Muscle of leg (tissue), 11 donors: ENCODE measurements around the gene PIK3CA. TPM values are rescaled to one million over a fixed set of nuclear protein-coding genes. Genes with fewer than 3 reads are reported as not detected.
"Not testable (repeated sequence)": the region's sequence is repeated elsewhere in the genome, so short reads cannot be mapped to it uniquely, and the experiment has no call there.

ENCODE experiments used
- DNase-seq: peaks from one replicate; pipeline ENCODE4 v3.0.0; 2013
- H3K27ac ChIP-seq: one replicate; pipeline ENCODE4 v1.5.1; 2013; ENCODE audit warnings: mild to moderate bottlenecking, low read length, control low read depth
- H3K27me3 ChIP-seq: one replicate; pipeline ENCODE4 v1.6.1; 2013; ENCODE audit warnings: low read length; ENCODE audit not compliant: control insufficient read depth, insufficient read depth
- H3K36me3 ChIP-seq: one replicate; pipeline ENCODE4 v1.6.1; 2013; ENCODE audit warnings: low read length; ENCODE audit not compliant: control insufficient read depth, insufficient read depth
- H3K4me1 ChIP-seq: one replicate; pipeline ENCODE4 v1.6.1; 2013; ENCODE audit warnings: low read length; ENCODE audit not compliant: control insufficient read depth, insufficient read depth
- H3K4me3 ChIP-seq: one replicate; pipeline ENCODE4 v1.5.1; 2013; ENCODE audit warnings: low read length, control low read depth
- H3K9me3 ChIP-seq: replicated peaks from 2 replicates; pipeline ENCODE4 v1.6.1; 2013; ENCODE audit warnings: low read depth, low read length; ENCODE audit not compliant: control insufficient read depth
- WGBS: methylation state at CpG from one replicate; pipeline ENCODE4 v1.1.5; 2013; ENCODE audit warnings: missing lambda C conversion rate; ENCODE audit not compliant: insufficient coverage; 5-methylcytosine and 5-hydroxymethylcytosine counted together
- polyA plus RNA-seq, 8 donors: library from polyadenylated mRNA; unstranded; fragments of 120-200 nt; gene quantifications; one replicate each; pipeline versions ENCODE4 v1.2.1 to v1.2.3, GENCODE V29; 2013; ENCODE audit warnings: inconsistent platforms in 1 of 8, low replicate concordance in 1 of 8; ENCODE audit not compliant: insufficient read length in 8 of 8, insufficient read depth in 1 of 8
- total RNA-seq: library from RNA; stranded (reverse); fragments of 120-200 nt; gene quantifications from one replicate; pipeline ENCODE4 v1.2.4, GENCODE V29; 2013

Gene PIK3CA
- total and polyA plus RNA-seq, 9 donors, result 12.6 to 27.5 (median 22.4) TPM

GRCh38 chr3:179269152-179269707, 121.1 kb downstream of the PIK3CA start:
- 57% methylated on average over 1 of the region's 4 CpGs for WGBS
- DNase-seq, result no peak
- Histone ChIP-seq H3K4me3 (no peak overlapping the region), H3K27ac (no peak overlapping the region), H3K27me3 (no peaks in the 10 kb centered on the region), H3K9me3 (no peaks in the 10 kb centered on the region), H3K36me3 (no peaks in the 10 kb centered on the region), H3K4me1 (peaks cover 3% of the 10 kb centered on the region)

GRCh38 chr3:179272385-179272784, 124.2 kb downstream of the PIK3CA start:
- Histone ChIP-seq H3K4me1 (no peaks in the 10 kb centered on the region), H3K27ac (no peak overlapping the region), H3K36me3 (no peaks in the 10 kb centered on the region), H3K27me3 (no peaks in the 10 kb centered on the region), H3K9me3 (no peaks in the 10 kb centered on the region), H3K4me3 (no peak overlapping the region)
- no peak for DNase-seq
- WGBS, result 100% methylated on average over 1 of the region's 3 CpGs

GRCh38 chr3:179274434-179274833, 126.3 kb downstream of the PIK3CA start:
- DNase-seq, H3K4me3 ChIP-seq, H3K9me3 ChIP-seq, H3K4me1 ChIP-seq, H3K27me3 ChIP-seq, H3K36me3 ChIP-seq, H3K27ac ChIP-seq: not testable (repeated sequence)
- no CpG with 5 or more reads among the region's 2 CpGs for WGBS

GRCh38 chr3:179276001-179276400, 127.8 kb downstream of the PIK3CA start:
- no CpG with 5 or more reads among the region's 3 CpGs for WGBS
- Histone ChIP-seq H3K4me1 (no peaks in the 10 kb centered on the region), H3K4me3 (no peak overlapping the region), H3K36me3 (no peaks in the 10 kb centered on the region), H3K27me3 (no peaks in the 10 kb centered on the region), H3K27ac (no peak overlapping the region), H3K9me3 (no peaks in the 10 kb centered on the region)
- DNase-seq, result no peak

GRCh38 chr3:179276743-179277142, 128.6 kb downstream of the PIK3CA start:
- Histone ChIP-seq H3K4me3 (no peak overlapping the region), H3K4me1 (no peaks in the 10 kb centered on the region), H3K27me3 (peaks cover under 1% of the 10 kb centered on the region), H3K9me3 (no peaks in the 10 kb centered on the region), H3K27ac (no peak overlapping the region), H3K36me3 (no peaks in the 10 kb centered on the region)
- no peak for DNase-seq
- 83% methylated on average over 1 of the region's 3 CpGs for WGBS

GRCh38 chr3:179278151-179278550, 130.0 kb downstream of the PIK3CA start:
- no peak overlapping the region for H3K27ac ChIP-seq
- WGBS, result no CpG with 5 or more reads among the region's 1 CpG

GRCh38 chr3:179278932-179279693, 131.0 kb downstream of the PIK3CA start:
- Histone ChIP-seq H3K9me3 (no peaks in the 10 kb centered on the region), H3K4me3 (no peak overlapping the region), H3K27me3 (peaks cover 2% of the 10 kb centered on the region), H3K4me1 (no peaks in the 10 kb centered on the region), H3K27ac (no peak overlapping the region), H3K36me3 (no peaks in the 10 kb centered on the region)
- no peak for DNase-seq
- no CpG with 5 or more reads among the region's 4 CpGs for WGBS

More at GRCh38 chr3:179278151-179278550, 130.0 kb downstream of the PIK3CA start:
- Histone ChIP-seq H3K4me3 (no peak overlapping the region), H3K4me1 (no peaks in the 10 kb centered on the region), H3K9me3 (no peaks in the 10 kb centered on the region), H3K27me3 (peaks cover 2% of the 10 kb centered on the region), H3K36me3 (no peaks in the 10 kb centered on the region)
- DNase-seq, result no peak

GRCh38 chr3:179279837-179280236, 131.7 kb downstream of the PIK3CA start:
- Histone ChIP-seq H3K4me3 (no peak overlapping the region), H3K9me3 (no peaks in the 10 kb centered on the region), H3K27me3 (peaks cover 2% of the 10 kb centered on the region), H3K27ac (no peak overlapping the region), H3K4me1 (no peaks in the 10 kb centered on the region), H3K36me3 (no peaks in the 10 kb centered on the region)
- DNase-seq, result no peak
- no CpG with 5 or more reads among the region's 1 CpG for WGBS

GRCh38 chr3:179281825-179282224, 133.7 kb downstream of the PIK3CA start:
- H3K27me3 ChIP-seq, result peaks cover 2% of the 10 kb centered on the region
- WGBS, result no CpG with 5 or more reads among the region's 3 CpGs
- H3K4me3 ChIP-seq, result no peak overlapping the region
- H3K36me3 ChIP-seq, result no peaks in the 10 kb centered on the region
- no peaks in the 10 kb centered on the region for H3K4me1 ChIP-seq
- H3K27ac ChIP-seq, result no peak overlapping the region
- no peaks in the 10 kb centered on the region for H3K9me3 ChIP-seq
- DNase-seq, result no peak

- no peak for DNase-seq
- Histone ChIP-seq H3K4me3 (no peak overlapping the region), H3K9me3 (no peaks in the 10 kb centered on the region), H3K27me3 (peaks cover 2% of the 10 kb centered on the region), H3K4me1 (no peaks in the 10 kb centered on the region), H3K36me3 (no peaks in the 10 kb centered on the region), H3K27ac (no peak overlapping the region)
- WGBS, result 26% methylated on average over 4 of the region's 6 CpGs
Measured at GRCh38 chr3:179286331-179286730, 138.2 kb downstream of the PIK3CA start.
